ENCODE results near the gene PCSK4.

DNA sequence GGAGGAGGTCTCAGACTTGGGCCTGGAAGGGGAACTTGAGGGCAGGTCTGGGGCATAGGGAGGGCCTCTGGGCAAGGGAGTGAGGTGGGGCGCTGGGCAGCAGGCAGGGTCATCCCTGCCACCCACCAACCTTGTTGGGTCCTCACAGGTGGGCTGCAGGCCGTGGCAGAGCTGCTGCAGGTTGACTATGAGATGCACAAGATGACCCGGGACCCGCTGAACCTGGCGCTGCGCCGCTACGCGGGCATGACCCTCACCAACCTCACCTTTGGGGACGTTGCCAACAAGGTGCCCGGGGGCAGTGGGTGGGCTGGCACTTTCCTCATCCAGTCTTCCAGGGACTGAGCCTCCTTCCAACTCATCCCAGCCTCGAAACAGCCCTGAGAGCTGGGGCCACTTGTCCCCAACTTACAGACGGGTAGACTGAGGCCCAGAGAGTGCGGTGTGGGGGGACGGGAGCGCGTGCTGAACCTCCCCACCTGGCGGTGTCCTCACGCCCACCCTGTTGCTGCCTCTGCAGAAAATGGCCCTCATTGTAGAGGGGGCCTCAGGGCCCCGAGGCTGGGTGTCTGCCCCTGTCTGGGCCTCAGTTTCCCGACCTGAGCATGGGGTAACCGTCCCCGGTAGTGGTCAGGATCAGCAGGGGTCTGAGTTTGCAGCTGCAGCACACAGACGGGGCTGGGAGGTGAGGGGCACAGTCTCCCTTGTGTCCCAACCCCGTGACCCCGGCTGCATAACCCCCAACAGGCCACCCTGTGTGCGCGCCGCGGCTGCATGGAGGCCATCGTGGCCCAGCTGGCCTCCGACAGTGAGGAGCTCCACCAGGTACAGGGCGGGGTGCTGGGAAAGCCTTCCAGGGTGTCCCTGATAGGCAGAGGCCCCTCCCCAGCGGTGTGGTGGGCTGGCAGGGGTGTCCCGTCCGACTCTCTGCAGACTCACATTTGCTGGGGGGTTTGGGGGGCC is 29.8 kb downstream of the PCSK4 start:
- TF ChIP-seq ZFX (IDR thresholded peaks at IDR 0.05; ENCODE audit: borderline replicate concordance) = no peak
- TF ChIP-seq, protein P1, sequence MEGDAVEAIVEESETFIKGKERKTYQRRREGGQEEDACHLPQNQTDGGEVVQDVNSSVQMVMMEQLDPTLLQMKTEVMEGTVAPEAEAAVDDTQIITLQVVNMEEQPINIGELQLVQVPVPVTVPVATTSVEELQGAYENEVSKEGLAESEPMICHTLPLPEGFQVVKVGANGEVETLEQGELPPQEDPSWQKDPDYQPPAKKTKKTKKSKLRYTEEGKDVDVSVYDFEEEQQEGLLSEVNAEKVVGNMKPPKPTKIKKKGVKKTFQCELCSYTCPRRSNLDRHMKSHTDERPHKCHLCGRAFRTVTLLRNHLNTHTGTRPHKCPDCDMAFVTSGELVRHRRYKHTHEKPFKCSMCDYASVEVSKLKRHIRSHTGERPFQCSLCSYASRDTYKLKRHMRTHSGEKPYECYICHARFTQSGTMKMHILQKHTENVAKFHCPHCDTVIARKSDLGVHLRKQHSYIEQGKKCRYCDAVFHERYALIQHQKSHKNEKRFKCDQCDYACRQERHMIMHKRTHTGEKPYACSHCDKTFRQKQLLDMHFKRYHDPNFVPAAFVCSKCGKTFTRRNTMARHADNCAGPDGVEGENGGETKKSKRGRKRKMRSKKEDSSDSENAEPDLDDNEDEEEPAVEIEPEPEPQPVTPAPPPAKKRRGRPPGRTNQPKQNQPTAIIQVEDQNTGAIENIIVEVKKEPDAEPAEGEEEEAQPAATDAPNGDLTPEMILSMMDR (IDR thresholded peaks at IDR 0.05) = no peak

Data from 22Rv1 (cell line).